GM12878 (cell line): ENCODE measurements around the gene RANBP9. TPM values are rescaled to one million over a fixed set of nuclear protein-coding genes. Genes with fewer than 3 reads are reported as not detected.

Experiments
- ATAC-seq: fragments of 200-7000 bp; cut with Tn5 transposase; 3 replicates; pipeline ENCODE4 v1.9.1; 2020; ENCODE audit warnings: mild to moderate bottlenecking, moderate library complexity
- BruUV-seq: library from RNA; stranded (reverse); fragments of 400-500 nt; replicated peaks from 2 replicates; lab custom pipeline; 2021; lab: Mats Ljungman, UMichigan
- CTCF ChIA-PET: fragments of 300-600 bp; sonication (Branson Sonifier 250); formaldehyde crosslinking; extraction: SDS; loops from one replicate; lab custom pipeline; 2021; ENCODE audit warnings: inconsistent platforms; lab: Yijun Ruan, JAX
- POLR2A ChIA-PET: fragments of 350-600 bp; formaldehyde crosslinking; extraction: SDS; loops from one replicate; lab custom pipeline; 2021; ENCODE audit warnings: inconsistent platforms; lab: Charles Lee
- RAD21 ChIA-PET: fragments of 300-600 bp; sonication (Branson Sonifier 250); formaldehyde crosslinking; loops from one replicate; lab custom pipeline; 2023; ENCODE audit warnings: antibody characterized with exemption; ENCODE audit not compliant: unreplicated experiment; lab: Charles Lee
- SMC1A ChIA-PET: fragments of 300-600 bp; sonication (Branson Sonifier 250); formaldehyde crosslinking; loops from one replicate; lab custom pipeline; 2023; ENCODE audit not compliant: unreplicated experiment, uncharacterized antibody; lab: Charles Lee
- DNase-seq: peaks from one replicate; pipeline ENCODE4 v3.0.0-alpha.2; 2011; ENCODE audit warnings: low read depth, low spot score
- FAIRE-seq: peaks from 3 replicates; lab custom pipeline; 2011; peaks lifted over from hg19 to GRCh38; lab: Jason Lieb, UNC
- H2AFZ ChIP-seq: 2 replicates; pipeline ENCODE4 v1.6.0; 2011; ENCODE audit warnings: low read depth, low read length, control low read depth; ENCODE audit not compliant: control insufficient read depth
- H3K27ac ChIP-seq: 2 replicates; pipeline ENCODE4 v1.5.1; 2011; ENCODE audit warnings: control low read depth; ENCODE audit not compliant: control insufficient read depth, insufficient read depth
- H3K27me3 ChIP-seq, 2 experiments: replicated peaks in 1 of 2; 2 replicates each; pipeline versions ENCODE4 v1.6.0 to v1.6.1; 2011; ENCODE audit warnings: low read length in 1 of 2; ENCODE audit not compliant: control insufficient read depth in 2 of 2, insufficient read depth in 2 of 2
- H3K36me3 ChIP-seq, 2 experiments: 2 replicates each; pipeline ENCODE4 v1.5.1; 2011; ENCODE audit warnings: low read length in 1 of 2; ENCODE audit not compliant: control insufficient read depth in 2 of 2, insufficient read depth in 2 of 2
- H3K4me1 ChIP-seq: 2 replicates; pipeline ENCODE4 v1.6.1; 2011; ENCODE audit warnings: mild to moderate bottlenecking, low read length, moderate library complexity, mixed read lengths; ENCODE audit not compliant: control insufficient read depth, insufficient read depth
- H3K4me2 ChIP-seq: 2 replicates; pipeline ENCODE4 v1.6.0; 2011; ENCODE audit warnings: control low read depth; ENCODE audit not compliant: control insufficient read depth, insufficient read depth
- H3K4me3 ChIP-seq: fragments of 200-600 bp; sonication (generic); 2 replicates; pipeline ENCODE4 v1.5.1; 2016
- H3K79me2 ChIP-seq: 2 replicates; pipeline ENCODE4 v1.6.0; 2011; ENCODE audit warnings: low read length; ENCODE audit not compliant: control insufficient read depth, insufficient read depth
- H3K9ac ChIP-seq: 2 replicates; pipeline ENCODE4 v1.8.0; 2011; ENCODE audit warnings: low read length, control low read depth, mixed read lengths; ENCODE audit not compliant: control insufficient read depth, insufficient read depth
- H3K9me3 ChIP-seq: replicated peaks from 3 replicates; pipeline ENCODE4 v1.5.1; 2011; ENCODE audit warnings: mild to moderate bottlenecking, low read length; ENCODE audit not compliant: control insufficient read depth, insufficient read depth
- H4K20me1 ChIP-seq: 2 replicates; pipeline ENCODE4 v1.6.0; 2011; ENCODE audit not compliant: control insufficient read depth, insufficient read depth
- EED ChIP-seq: sonication (generic); IDR thresholded peaks from 2 replicates; pipeline ENCODE4 v1.6.1; 2016; ENCODE audit warnings: antibody characterized with exemption, low read depth
- EP300 ChIP-seq, 2 experiments: fragments of 150-350 bp in 1 of 2; IDR thresholded peaks; 2 replicates each; pipeline ENCODE4 v1.6.1; 2011 to 2012; ENCODE audit warnings: low read depth in 2 of 2, low read length in 2 of 2, borderline replicate concordance in 1 of 2, improper control_type of control experiment in 1 of 2, inconsistent platforms in 1 of 2; ENCODE audit not compliant: control insufficient read depth in 1 of 2
- KAT2A ChIP-seq: conservative IDR thresholded peaks from 2 replicates; pipeline ENCODE4 v1.6.1; 2011; ENCODE audit warnings: low read depth, low read length; ENCODE audit not compliant: control insufficient read depth
- NFIC ChIP-seq: IDR thresholded peaks from 2 replicates; pipeline ENCODE4 v1.6.1; 2012; ENCODE audit warnings: low read depth, mild to moderate bottlenecking, inconsistent platforms, low read length, moderate library complexity
- RUNX3 ChIP-seq: IDR thresholded peaks from 2 replicates; pipeline ENCODE4 v1.6.1; 2012; ENCODE audit warnings: low read length, inconsistent platforms
- ZNF207 ChIP-seq: fragments of 450-650 bp; IDR thresholded peaks from 2 replicates; pipeline ENCODE4 v1.6.1; 2014; ENCODE audit warnings: antibody characterized with exemption, mild to moderate bottlenecking, borderline replicate concordance
- WGBS: methylation state at CpG from one replicate; pipeline ENCODE4 v1.1.6; 2016; ENCODE audit warnings: low lambda C conversion rate; ENCODE audit not compliant: insufficient replicate concordance, insufficient coverage; ENCODE audit errors: missing lambda C conversion rate; 5-methylcytosine and 5-hydroxymethylcytosine counted together
- in situ Hi-C: fragments of 300-500 bp; cut with MboI; formaldehyde crosslinking; loops from 9 replicates; pipeline ENCODE4 v1.14.3; 2018; ENCODE audit warnings: mixed read lengths
- intact Hi-C: fragments of 100-400 bp; cut with micrococcal nuclease; formaldehyde crosslinking; loops from one replicate; pipeline ENCODE4 v1.14.2; 2022; ENCODE audit not compliant: unreplicated experiment
- polyA plus RNA-seq, 11 experiments: library from polyadenylated mRNA; depleted of rRNA in 4 of 11; unstranded in 6 of 11; stranded (reverse) in 5 of 11; fragments of >200 nt; fragmentation: Nextera tagmentation in 4 of 11; fragmentation: Illumina TruSeq in 1 of 11; extraction: Ambion mirVana in 4 of 11; extraction: Trizol in 1 of 11; gene quantifications; 1 replicate in 1 of 11; 2 replicates in 10 of 11; pipeline versions ENCODE4 v1.2.1 to v1.2.3, GENCODE V29; 2011 to 2016; ENCODE audit warnings: inconsistent platforms in 2 of 11, missing spikeins in 2 of 11, low read depth in 1 of 11
- total RNA-seq, 4 experiments: library from RNA; depleted of rRNA in 3 of 4; stranded (reverse); fragments of >200 nt in 3 of 4; fragmentation: Illumina TruSeq in 1 of 4; extraction: Trizol in 1 of 4; gene quantifications; 2 replicates each; pipeline versions ENCODE4 v1.2.1 to v1.2.3, GENCODE V29; 2013 to 2021
- TF ChIP-seq, protein P1 (sequence below): IDR thresholded peaks from 2 replicates; pipeline ENCODE4 v1.6.1; 2012; ENCODE audit warnings: low read depth, low read length, improper control_type of control experiment

Gene RANBP9
- total and polyA plus RNA-seq, 10 of the 15 experiments (the other 5 are each of a cell fraction or from before 2014, with no cell fraction given) = 3.7 to 43.1 (median 16.2) TPM

DNA sequence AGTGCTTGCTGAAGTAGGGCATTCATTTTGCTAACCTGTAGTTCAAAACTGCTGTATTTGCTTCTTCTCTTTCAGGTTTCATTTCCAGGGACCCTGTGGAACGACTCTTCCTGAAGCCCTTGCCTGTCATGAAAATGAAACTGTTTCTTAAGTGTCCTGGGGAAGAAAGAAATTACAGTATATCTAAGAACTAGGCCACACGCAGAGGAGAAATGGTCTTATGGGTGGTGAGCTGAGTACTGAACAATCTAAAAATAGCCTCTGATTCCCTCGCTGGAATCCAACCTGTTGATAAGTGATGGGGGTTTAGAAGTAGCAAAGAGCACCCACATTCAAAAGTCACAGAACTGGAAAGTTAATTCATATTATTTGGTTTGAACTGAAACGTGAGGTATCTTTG is 99.9 kb downstream of the RANBP9 start:
- TF ChIP-seq NFIC (peak; percentile 19; the same call in 1 of the 2 replicates), EP300 (IDR thresholded peaks at IDR 0.05; ENCODE audit: borderline replicate concordance in 1 of 2, control insufficient read depth in 1 of 2, low read depth in 2 of 2, low read length in 2 of 2) (no peak), RUNX3 (peak; percentile 12; the same call in 1 of the 2 replicates), ZNF207 (no peak), KAT2A (no peak), EED (peak; percentile 64; the same call in 1 of the 2 replicates)
- RAD21 ChIA-PET = interaction anchor here (1.1 to 1.5 kb wide), 2 partner anchors 157 to 274 kb away, joined by 3 read pairs; no protein-coding TSS in a partner anchor
- POLR2A ChIA-PET = no interaction called here
- in situ Hi-C loops (no loop called here), intact Hi-C loops (loop anchor here (10.0 kb wide), 1 partner anchor 417 kb away; no protein-coding TSS in a partner anchor)
- peak overlapping the region; percentile 61 for H3K27ac ChIP-seq
- SMC1A ChIA-PET = interaction anchor here (0.9 to 1.9 kb wide), 6 partner anchors 19 to 327 kb away, joined by 3 to 4 read pairs (median 3); partner anchors contain the start of gene SIRT5
- CTCF ChIA-PET = interaction anchor here (1.1 to 2.3 kb wide), 3 partner anchors 37 to 74 kb away, joined by 3 to 12 read pairs (median 3); partner anchors contain the start of gene SIRT5
- peak overlapping the region; percentile 37; the same call in 1 of the 2 replicates for H3K9ac ChIP-seq
- 1% methylated on average over 4 of the region's 4 CpGs for WGBS
- H2AFZ ChIP-seq = peak overlapping the region; percentile 58
- no peak overlapping the region for H3K4me3 ChIP-seq
- H3K27me3 ChIP-seq = no peaks in the 10 kb centered on the region
- BruUV-seq = no TSS peak
- peak; percentile 21 for DNase-seq
- peaks cover 13% of the 10 kb centered on the region for H3K4me1 ChIP-seq
- no peaks in the 10 kb centered on the region for H3K9me3 ChIP-seq
- ATAC-seq = no peak
- no peaks in the 10 kb centered on the region for H4K20me1 ChIP-seq
- H3K36me3 ChIP-seq = no peaks in the 10 kb centered on the region
- peak; percentile 47 for FAIRE-seq
- peak overlapping the region; percentile 75 for H3K4me2 ChIP-seq
- H3K79me2 ChIP-seq = peaks cover 31% of the 10 kb centered on the region

DNA sequence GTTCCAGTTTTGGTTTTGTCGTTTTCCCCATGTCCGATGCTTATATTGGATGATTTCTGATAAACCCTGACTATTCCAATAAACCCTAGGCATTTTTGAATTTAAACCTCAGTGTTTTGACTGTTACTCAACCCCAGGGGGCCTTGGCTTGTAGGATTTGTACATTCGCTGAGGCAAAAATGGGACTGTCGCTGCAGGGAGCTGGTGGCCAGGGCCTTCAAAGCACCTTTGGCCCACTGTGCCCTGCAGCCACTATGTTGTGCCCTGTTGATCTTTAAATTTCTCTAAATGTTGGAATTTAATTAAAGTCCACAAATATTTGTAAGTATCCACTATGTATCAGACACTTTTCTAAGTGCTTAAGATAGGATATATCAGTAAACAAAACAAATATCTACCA is 106.0 kb downstream of the RANBP9 start:
- Histone ChIP-seq H2AFZ (no peak overlapping the region), H3K79me2 (no peaks in the 10 kb centered on the region), H3K4me1 (peaks cover 3% of the 10 kb centered on the region; the same call in 1 of the 2 replicates), H4K20me1 (no peaks in the 10 kb centered on the region), H3K9me3 (no peaks in the 10 kb centered on the region), H3K27me3 (no peaks in the 10 kb centered on the region), H3K4me2 (no peak overlapping the region), H3K9ac (no peak overlapping the region), H3K27ac (no peak overlapping the region), H3K36me3 (peaks cover 0 to 5% of the 10 kb centered on the region in 2 experiments; a peak in 1 of 4 replicates), H3K4me3 (no peak overlapping the region)
- no peak for ATAC-seq
- 95% methylated on average over 4 of the region's 4 CpGs for WGBS
- intact Hi-C loops (no loop called here), in situ Hi-C loops (no loop called here)
- FAIRE-seq = no peak
- BruUV-seq = no TSS peak
- TF ChIP-seq, protein P1, sequence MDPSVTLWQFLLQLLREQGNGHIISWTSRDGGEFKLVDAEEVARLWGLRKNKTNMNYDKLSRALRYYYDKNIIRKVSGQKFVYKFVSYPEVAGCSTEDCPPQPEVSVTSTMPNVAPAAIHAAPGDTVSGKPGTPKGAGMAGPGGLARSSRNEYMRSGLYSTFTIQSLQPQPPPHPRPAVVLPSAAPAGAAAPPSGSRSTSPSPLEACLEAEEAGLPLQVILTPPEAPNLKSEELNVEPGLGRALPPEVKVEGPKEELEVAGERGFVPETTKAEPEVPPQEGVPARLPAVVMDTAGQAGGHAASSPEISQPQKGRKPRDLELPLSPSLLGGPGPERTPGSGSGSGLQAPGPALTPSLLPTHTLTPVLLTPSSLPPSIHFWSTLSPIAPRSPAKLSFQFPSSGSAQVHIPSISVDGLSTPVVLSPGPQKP = no peak
- SMC1A ChIA-PET = interaction anchor here (0.7 kb wide), 1 partner anchor 560 kb away, joined by 3 read pairs; no protein-coding TSS in a partner anchor
- no peak for DNase-seq
- RAD21 ChIA-PET = no interaction called here
- POLR2A ChIA-PET = no interaction called here
- CTCF ChIA-PET = interaction anchor here (2.0 to 2.2 kb wide), 2 partner anchors 10 to 30 kb away, joined by 7 to 9 read pairs; partner anchors contain the start of genes NOL7 and SIRT5
